KMS-11 (cell line): ENCODE measurements around the gene GSX1.
"Not testable (repeated sequence)": the region's sequence is repeated elsewhere in the genome, so short reads cannot be mapped to it uniquely, and the experiment has no call there.

ENCODE experiments used
- H2AFZ ChIP-seq: fragments of 200-600 bp; sonication (generic); 2 replicates; pipeline ENCODE4 v1.6.1; 2016; ENCODE audit warnings: antibody characterized with exemption, mixed run types, low read depth
- H3K27ac ChIP-seq: fragments of 200-600 bp; sonication (generic); 2 replicates; pipeline ENCODE4 v1.6.1; 2016; ENCODE audit warnings: mild to moderate bottlenecking, mixed run types
- H3K27me3 ChIP-seq: fragments of 200-600 bp; sonication (generic); 2 replicates; pipeline ENCODE4 v1.6.1; 2017; ENCODE audit warnings: mild to moderate bottlenecking, low read depth, mixed run types, moderate library complexity; ENCODE audit not compliant: insufficient read depth
- H3K36me3 ChIP-seq: fragments of 200-600 bp; sonication (generic); 2 replicates; pipeline ENCODE4 v1.6.1; 2017; ENCODE audit warnings: mild to moderate bottlenecking, mixed run types; ENCODE audit not compliant: insufficient read depth
- H3K4me1 ChIP-seq: fragments of 200-600 bp; sonication (generic); 2 replicates; pipeline ENCODE4 v1.6.1; 2016; ENCODE audit warnings: mild to moderate bottlenecking, low read depth, mixed run types; ENCODE audit not compliant: poor library complexity, severe bottlenecking
- H3K4me2 ChIP-seq: fragments of 200-600 bp; sonication (generic); 2 replicates; pipeline ENCODE4 v1.7.0; 2016; ENCODE audit warnings: mild to moderate bottlenecking, mixed run types
- H3K4me3 ChIP-seq: fragments of 200-600 bp; sonication (generic); IDR thresholded peaks from 2 replicates; pipeline ENCODE4 v1.6.1; 2017; ENCODE audit warnings: low read depth, low read length, mixed read lengths; ENCODE audit not compliant: insufficient read depth
- H3K79me2 ChIP-seq: fragments of 200-600 bp; sonication (generic); 2 replicates; pipeline ENCODE4 v1.6.1; 2016; ENCODE audit warnings: low read depth, mixed run types; ENCODE audit not compliant: insufficient read depth
- H3K9ac ChIP-seq: fragments of 200-600 bp; sonication (generic); 2 replicates; pipeline ENCODE4 v1.6.1; 2016; ENCODE audit warnings: mild to moderate bottlenecking, mixed run types
- H4K20me1 ChIP-seq: fragments of 200-600 bp; sonication (generic); 2 replicates; pipeline ENCODE4 v1.6.1; 2016; ENCODE audit warnings: mild to moderate bottlenecking, mixed run types; ENCODE audit not compliant: insufficient read depth
- CTCF ChIP-seq: fragments of 200-600 bp; sonication (generic); conservative IDR thresholded peaks from 2 replicates; pipeline ENCODE4 v1.6.1; 2017; ENCODE audit warnings: low read depth, mild to moderate bottlenecking, antibody characterized with exemption, low read length, moderate library complexity, mixed read lengths

The GSX1 gene

GRCh38 chr13:27813826-27814225 lies 21.5 kb downstream of the GSX1 start:
- no peak overlapping the region for H2AFZ ChIP-seq
- H3K9ac ChIP-seq, result no peak overlapping the region
- H3K4me1 ChIP-seq, result no peaks in the 10 kb centered on the region
- no peak overlapping the region for H3K27ac ChIP-seq
- H4K20me1 ChIP-seq, result no peaks in the 10 kb centered on the region
- no peak overlapping the region for H3K4me2 ChIP-seq
- no peaks in the 10 kb centered on the region for H3K36me3 ChIP-seq
- H3K79me2 ChIP-seq, result no peaks in the 10 kb centered on the region
- no peak for TF ChIP-seq CTCF
- no peak overlapping the region for H3K4me3 ChIP-seq
- H3K27me3 ChIP-seq, result no peaks in the 10 kb centered on the region

- not testable (repeated sequence) for H3K27ac ChIP-seq, H2AFZ ChIP-seq, H3K4me2 ChIP-seq, H4K20me1 ChIP-seq, H3K79me2 ChIP-seq, H3K36me3 ChIP-seq, H3K27me3 ChIP-seq, H3K4me3 ChIP-seq, H3K4me1 ChIP-seq, H3K9ac ChIP-seq
Observed at GRCh38 chr13:27817832-27818231, 25.5 kb downstream of the GSX1 start.

GRCh38 chr13:27820524-27821482 lies 28.5 kb downstream of the GSX1 start:
- Histone ChIP-seq H4K20me1 (no peaks in the 10 kb centered on the region), H2AFZ (no peak overlapping the region), H3K4me2 (no peak overlapping the region), H3K27ac (no peak overlapping the region), H3K4me3 (no peak overlapping the region), H3K36me3 (no peaks in the 10 kb centered on the region), H3K4me1 (no peaks in the 10 kb centered on the region), H3K27me3 (no peaks in the 10 kb centered on the region), H3K9ac (no peak overlapping the region), H3K79me2 (no peaks in the 10 kb centered on the region)
- no peak for TF ChIP-seq CTCF

- H3K36me3 ChIP-seq, result no peaks in the 10 kb centered on the region
- no peak overlapping the region for H3K27ac ChIP-seq
- H3K4me2 ChIP-seq, result no peak overlapping the region
- no peaks in the 10 kb centered on the region for H3K27me3 ChIP-seq
- H2AFZ ChIP-seq, result no peak overlapping the region
- H3K4me1 ChIP-seq, result peaks cover 3% of the 10 kb centered on the region
- no peaks in the 10 kb centered on the region for H3K79me2 ChIP-seq
- H4K20me1 ChIP-seq, result no peaks in the 10 kb centered on the region
- no peak overlapping the region for H3K4me3 ChIP-seq
- TF ChIP-seq CTCF, result no peak
- no peak overlapping the region for H3K9ac ChIP-seq
Observed at GRCh38 chr13:27821566-27821965, 29.3 kb downstream of the GSX1 start.

GRCh38 chr13:27822258-27822872 lies 30.1 kb downstream of the GSX1 start:
- H3K27me3 ChIP-seq, result no peaks in the 10 kb centered on the region
- H3K36me3 ChIP-seq, result no peaks in the 10 kb centered on the region
- no peaks in the 10 kb centered on the region for H4K20me1 ChIP-seq
- TF ChIP-seq CTCF, result no peak
- no peak overlapping the region for H3K4me3 ChIP-seq
- H3K27ac ChIP-seq, result no peak overlapping the region
- H3K79me2 ChIP-seq, result no peaks in the 10 kb centered on the region
- H3K4me2 ChIP-seq, result no peak overlapping the region
- H3K9ac ChIP-seq, result no peak overlapping the region
- H2AFZ ChIP-seq, result no peak overlapping the region
- H3K4me1 ChIP-seq, result peaks cover 3% of the 10 kb centered on the region
